Measurements from ENCODE around the gene CUL5.

DNA sequence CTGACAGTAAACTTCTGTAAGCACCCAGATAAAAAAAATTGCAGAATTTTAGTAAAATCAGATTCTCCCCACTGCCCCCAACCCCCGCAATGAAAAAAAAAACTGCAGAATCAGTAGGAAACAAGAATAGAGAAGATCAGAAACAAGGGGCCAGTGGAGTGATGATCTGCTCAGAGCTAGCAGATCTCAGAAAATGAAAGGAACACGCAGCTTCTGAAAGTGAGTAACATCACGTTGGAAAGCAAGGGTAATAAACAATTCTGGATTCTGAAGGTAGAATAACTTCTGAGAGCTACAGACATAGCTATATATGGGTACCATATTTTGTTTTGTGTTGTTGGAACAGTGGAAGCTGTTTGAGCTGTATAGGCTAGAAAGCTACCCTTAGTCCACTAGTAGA, 135.9 kb downstream of the CUL5 start:
- TF ChIP-seq SUZ12 (IDR thresholded peaks at IDR 0.05) (no peak), BHLHE40 (IDR thresholded peaks at IDR 0.05; ENCODE audit: borderline replicate concordance) (no peak), SP1 (IDR thresholded peaks at IDR 0.05) (no peak), FOXK2 (IDR thresholded peaks at IDR 0.05) (no peak), CTBP1 (IDR thresholded peaks at IDR 0.05; ENCODE audit: borderline replicate concordance) (no peak), ELF4 (IDR thresholded peaks at IDR 0.05) (no peak), NFRKB (IDR thresholded peaks at IDR 0.05) (no peak), FOXM1 (IDR thresholded peaks at IDR 0.05; ENCODE audit: borderline replicate concordance) (no peak)
- TF ChIP-seq, protein P1, sequence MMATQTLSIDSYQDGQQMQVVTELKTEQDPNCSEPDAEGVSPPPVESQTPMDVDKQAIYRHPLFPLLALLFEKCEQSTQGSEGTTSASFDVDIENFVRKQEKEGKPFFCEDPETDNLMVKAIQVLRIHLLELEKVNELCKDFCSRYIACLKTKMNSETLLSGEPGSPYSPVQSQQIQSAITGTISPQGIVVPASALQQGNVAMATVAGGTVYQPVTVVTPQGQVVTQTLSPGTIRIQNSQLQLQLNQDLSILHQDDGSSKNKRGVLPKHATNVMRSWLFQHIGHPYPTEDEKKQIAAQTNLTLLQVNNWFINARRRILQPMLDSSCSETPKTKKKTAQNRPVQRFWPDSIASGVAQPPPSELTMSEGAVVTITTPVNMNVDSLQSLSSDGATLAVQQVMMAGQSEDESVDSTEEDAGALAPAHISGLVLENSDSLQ (IDR thresholded peaks at IDR 0.05) = no peak

Measured in HEK293T (cell line).